ENCODE measurements around the gene ZNF516.

The ZNF516 gene

DNA sequence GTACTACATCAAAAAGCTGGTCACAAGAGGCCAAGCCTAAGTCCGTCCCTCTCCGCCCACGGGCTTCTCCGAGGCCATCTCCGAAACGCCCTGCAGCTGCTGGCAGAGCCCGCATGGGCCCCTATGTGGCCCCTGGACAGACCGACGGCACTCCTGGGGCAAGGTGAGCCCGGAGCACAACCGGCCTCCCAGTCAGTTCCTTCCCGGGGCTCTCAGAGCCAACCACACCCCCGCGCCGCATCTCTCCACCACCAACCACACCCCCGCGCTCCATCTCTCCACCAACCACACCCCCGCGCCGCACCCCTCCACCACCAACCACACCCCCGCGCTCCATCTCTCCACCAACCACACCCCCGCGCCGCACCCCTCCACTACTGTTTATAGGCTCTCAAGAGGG, 93.5 kb downstream of the ZNF516 start:
- Histone ChIP-seq H3K27ac (ENCODE audit: low read length) (no peak overlapping the region), H3K9me3 (ENCODE audit: insufficient read depth, low read length, severe bottlenecking) (no peaks in the 10 kb centered on the region), H3K9ac (ENCODE audit: low read depth, low read length) (no peak overlapping the region), H3K4me1 (ENCODE audit: insufficient read depth, low read length) (peaks cover 24% of the 10 kb centered on the region), H3K4me3 (ENCODE audit: low read depth in 1 of 2, low read length in 2 of 2) (no peak overlapping the region), H2AFZ (ENCODE audit: low read depth, low read length) (no peak overlapping the region), H3K4me2 (ENCODE audit: insufficient read depth, low read length) (no peak overlapping the region), H3K27me3 (ENCODE audit: insufficient read depth, low read length, poor library complexity) (no peaks in the 10 kb centered on the region), H3K79me2 (ENCODE audit: insufficient read depth, low read length) (no peaks in the 10 kb centered on the region), H3K36me3 (ENCODE audit: insufficient read depth, low read length) (no peaks in the 10 kb centered on the region), H4K20me1 (ENCODE audit: insufficient read depth, low read length) (no peaks in the 10 kb centered on the region)
- no peak for ATAC-seq (ENCODE audit: insufficient read depth, low read depth)
- TF ChIP-seq EZH2 (IDR thresholded peaks at IDR 0.05; ENCODE audit: borderline replicate concordance, low read depth, low read length, severe bottlenecking) = no peak
- TF ChIP-seq CTCF (IDR thresholded peaks at IDR 0.05; ENCODE audit: borderline replicate concordance, extremely low read depth, low read length, poor library complexity, severe bottlenecking) = no peak
- no peak for DNase-seq

DNA sequence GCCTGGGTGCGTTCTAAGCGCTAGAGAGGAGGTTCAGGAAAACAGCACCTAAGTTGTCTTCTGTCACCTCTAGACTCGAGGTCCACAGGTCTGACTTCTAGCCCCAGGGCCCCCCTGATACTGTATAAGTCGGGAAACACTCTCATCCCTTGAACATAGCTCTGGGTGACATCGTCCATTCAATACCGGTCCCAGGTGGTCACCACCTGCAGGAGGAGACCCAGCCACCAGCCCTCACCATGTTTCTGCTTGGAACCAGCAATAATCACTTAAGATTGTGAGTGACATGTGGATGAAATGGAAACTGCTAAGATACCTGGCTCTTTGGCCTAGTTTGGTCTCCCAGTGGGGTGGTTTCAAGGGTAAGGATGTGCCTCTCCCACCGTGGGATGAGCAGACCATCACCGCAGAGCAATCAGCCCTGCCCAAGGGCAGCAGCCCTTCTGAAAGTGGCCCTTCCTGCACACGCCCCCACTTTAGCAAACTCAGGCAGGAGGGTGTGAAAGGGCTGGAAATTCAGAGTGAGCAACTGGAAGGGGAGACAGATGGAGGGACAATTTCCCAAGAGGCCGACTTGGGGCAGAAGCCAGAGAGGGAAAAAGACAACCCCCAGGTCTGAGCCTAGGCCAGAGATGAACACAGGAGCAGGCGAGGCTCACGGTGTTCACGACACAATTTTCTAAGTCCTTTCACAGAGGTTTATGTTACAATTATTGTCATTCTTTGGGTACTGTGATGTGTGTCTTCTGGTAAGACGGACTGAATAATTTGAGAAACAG, 95.2 kb downstream of the ZNF516 start:
- H3K4me3 ChIP-seq (ENCODE audit: low read depth in 1 of 2, low read length in 2 of 2) = no peak overlapping the region
- H4K20me1 ChIP-seq (ENCODE audit: insufficient read depth, low read length) = no peaks in the 10 kb centered on the region
- no peak for ATAC-seq (ENCODE audit: insufficient read depth, low read depth)
- no peaks in the 10 kb centered on the region for H3K79me2 ChIP-seq (ENCODE audit: insufficient read depth, low read length)
- H3K9ac ChIP-seq (ENCODE audit: low read depth, low read length) = no peak overlapping the region
- H3K9me3 ChIP-seq (ENCODE audit: insufficient read depth, low read length, severe bottlenecking) = no peaks in the 10 kb centered on the region
- no peak overlapping the region for H3K27ac ChIP-seq (ENCODE audit: low read length)
- no peaks in the 10 kb centered on the region for H3K36me3 ChIP-seq (ENCODE audit: insufficient read depth, low read length)
- H2AFZ ChIP-seq (ENCODE audit: low read depth, low read length) = no peak overlapping the region
- no peak for DNase-seq
- no peaks in the 10 kb centered on the region for H3K27me3 ChIP-seq (ENCODE audit: insufficient read depth, low read length, poor library complexity)
- peaks cover 41% of the 10 kb centered on the region for H3K4me1 ChIP-seq (ENCODE audit: insufficient read depth, low read length)
- H3K4me2 ChIP-seq (ENCODE audit: insufficient read depth, low read length) = no peak overlapping the region
- no peak for TF ChIP-seq EZH2 (IDR thresholded peaks at IDR 0.05; ENCODE audit: borderline replicate concordance, low read depth, low read length, severe bottlenecking)

DNA sequence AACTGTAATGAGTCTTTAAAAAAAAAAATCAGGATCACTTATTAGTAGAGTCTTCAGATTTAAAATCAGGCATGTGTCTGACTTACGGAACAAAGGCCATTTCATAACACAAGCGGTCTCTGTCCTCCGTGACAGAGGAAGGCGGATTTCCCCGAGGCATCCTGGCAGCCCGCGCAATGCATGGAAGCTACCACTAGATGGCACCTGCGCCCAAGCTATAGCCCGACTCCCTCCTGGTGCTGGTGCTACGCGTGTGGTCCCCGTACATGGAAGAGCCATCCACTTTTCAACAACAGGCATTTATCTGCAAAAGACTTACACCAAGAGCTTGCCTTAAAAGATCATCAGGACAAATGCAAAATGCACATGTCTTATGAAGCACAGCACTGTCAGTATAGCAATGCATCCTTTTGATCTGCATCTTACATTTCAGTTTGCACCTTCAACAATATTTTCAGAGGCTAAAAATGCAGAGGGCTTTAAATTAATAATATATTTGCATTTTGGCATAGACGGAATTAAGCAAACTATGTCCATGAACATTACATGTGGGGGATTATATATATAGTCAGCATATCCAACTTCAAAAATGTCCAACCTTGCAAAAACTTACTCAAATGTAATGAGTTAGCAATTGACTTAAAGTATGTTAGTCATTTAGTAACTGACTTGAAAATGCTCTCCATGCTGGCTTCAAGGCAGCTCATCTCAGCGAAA, 96.0 kb downstream of the ZNF516 start:
- no peaks in the 10 kb centered on the region for H3K27me3 ChIP-seq (ENCODE audit: insufficient read depth, low read length, poor library complexity)
- H3K9me3 ChIP-seq (ENCODE audit: insufficient read depth, low read length, severe bottlenecking) = no peaks in the 10 kb centered on the region
- DNase-seq = peak; percentile 85
- TF ChIP-seq CTCF (IDR thresholded peaks at IDR 0.05; ENCODE audit: borderline replicate concordance, extremely low read depth, low read length, poor library complexity, severe bottlenecking) (peak; percentile 99), EZH2 (IDR thresholded peaks at IDR 0.05; ENCODE audit: borderline replicate concordance, low read depth, low read length, severe bottlenecking) (no peak)
- no peaks in the 10 kb centered on the region for H3K79me2 ChIP-seq (ENCODE audit: insufficient read depth, low read length)
- H4K20me1 ChIP-seq (ENCODE audit: insufficient read depth, low read length) = no peaks in the 10 kb centered on the region
- H2AFZ ChIP-seq (ENCODE audit: low read depth, low read length) = no peak overlapping the region
- ATAC-seq (ENCODE audit: insufficient read depth, low read depth) = peak; percentile 89
- H3K9ac ChIP-seq (ENCODE audit: low read depth, low read length) = no peak overlapping the region
- peaks cover 42% of the 10 kb centered on the region for H3K4me1 ChIP-seq (ENCODE audit: insufficient read depth, low read length)
- H3K4me2 ChIP-seq (ENCODE audit: insufficient read depth, low read length) = peak overlapping the region; percentile 32; the same call in 1 of the 2 replicates
- no peaks in the 10 kb centered on the region for H3K36me3 ChIP-seq (ENCODE audit: insufficient read depth, low read length)
- peak overlapping the region; percentile 5; the same call in 1 of the 2 replicates for H3K27ac ChIP-seq (ENCODE audit: low read length)
- no peak overlapping the region for H3K4me3 ChIP-seq (ENCODE audit: low read depth in 1 of 2, low read length in 2 of 2)

- no peak overlapping the region for H3K4me3 ChIP-seq (ENCODE audit: low read depth in 1 of 2, low read length in 2 of 2)
- TF ChIP-seq EZH2 (IDR thresholded peaks at IDR 0.05; ENCODE audit: borderline replicate concordance, low read depth, low read length, severe bottlenecking) (no peak), CTCF (IDR thresholded peaks at IDR 0.05; ENCODE audit: borderline replicate concordance, extremely low read depth, low read length, poor library complexity, severe bottlenecking) (no peak)
- DNase-seq (no peak), ATAC-seq (ENCODE audit: insufficient read depth, low read depth) (no peak)
- H3K79me2 ChIP-seq (ENCODE audit: insufficient read depth, low read length) = no peaks in the 10 kb centered on the region
- no peak overlapping the region for H3K4me2 ChIP-seq (ENCODE audit: insufficient read depth, low read length)
- no peak overlapping the region for H2AFZ ChIP-seq (ENCODE audit: low read depth, low read length)
- H3K9me3 ChIP-seq (ENCODE audit: insufficient read depth, low read length, severe bottlenecking) = no peaks in the 10 kb centered on the region
- no peak overlapping the region for H3K9ac ChIP-seq (ENCODE audit: low read depth, low read length)
- H3K27ac ChIP-seq (ENCODE audit: low read length) = peak overlapping the region; percentile 5
- H4K20me1 ChIP-seq (ENCODE audit: insufficient read depth, low read length) = no peaks in the 10 kb centered on the region
- no peaks in the 10 kb centered on the region for H3K36me3 ChIP-seq (ENCODE audit: insufficient read depth, low read length)
- H3K4me1 ChIP-seq (ENCODE audit: insufficient read depth, low read length) = peaks cover 42% of the 10 kb centered on the region
- H3K27me3 ChIP-seq (ENCODE audit: insufficient read depth, low read length, poor library complexity) = no peaks in the 10 kb centered on the region
Observed at GRCh38 chr18:76398295-76398694, 96.7 kb downstream of the ZNF516 start.
